ENCODE measurements around the gene NCK2. TPM values are rescaled to one million over a fixed set of nuclear protein-coding genes. Genes with fewer than 3 reads are reported as not detected.

NCK2 gene
- 10 to 100 TPM; 14.7 to 47.5 (median 29.3) TPM for total RNA-seq

- peak in 1 of 2 donors; percentile 30 for DNase-seq
- Histone ChIP-seq H3K36me3 (no peaks in the 10 kb centered on the region), H3K4me3 (peak within 1 kb of the TSS; percentile 65 to 95), H3K27ac (peak within 1 kb of the TSS; percentile 92 to 94), H3K9me3 (no peaks in the 10 kb centered on the region), H3K4me1 (peaks cover 0 to 8% of the 10 kb centered on the region in 2 donors), H3K27me3 (no peaks in the 10 kb centered on the region)
- TF ChIP-seq POLR2A (IDR thresholded peaks at IDR 0.05) (no peak), CTCF (IDR thresholded peaks at IDR 0.05) (peak in 2 of 4 experiments; percentile 12 to 22)
- intact Hi-C loops (cut with DNase I; ENCODE audit: low total_unique reads) = loop anchor here (10.0 kb wide), 1 partner anchor 450 kb away; the partner anchor contains the start of gene UXS1
Observed at GRCh38 chr2:105744909-105745853, at the start of gene NCK2. TSS of gene NCK2 (plus strand) at chr2:105744912. CDS start at chr2:105855064, 110,152 bp downstream.

GRCh38 chr2:105697781-105698449 lies 46.8 kb upstream of the NCK2 start:
- no peak overlapping the region for H3K27ac ChIP-seq
- no peak for DNase-seq
- H3K36me3 ChIP-seq = no peaks in the 10 kb centered on the region

GRCh38 chr2:105698820-105699219 lies 45.9 kb upstream of the NCK2 start:
- no peaks in the 10 kb centered on the region for H3K4me1 ChIP-seq
- no peaks in the 10 kb centered on the region for H3K27me3 ChIP-seq
- no peaks in the 10 kb centered on the region for H3K9me3 ChIP-seq
- intact Hi-C loops (cut with DNase I; ENCODE audit: low total_unique reads) = no loop called here
- no peak for TF ChIP-seq POLR2A (IDR thresholded peaks at IDR 0.05)
- TF ChIP-seq CTCF (IDR thresholded peaks at IDR 0.05) = no peak
- DNase-seq = no peak
- H3K4me3 ChIP-seq = no peak overlapping the region
- no peaks in the 10 kb centered on the region for H3K36me3 ChIP-seq
- H3K27ac ChIP-seq = no peak overlapping the region

More at GRCh38 chr2:105697781-105698449, 46.8 kb upstream of the NCK2 start:
- Histone ChIP-seq H3K4me1 (no peaks in the 10 kb centered on the region), H3K9me3 (no peaks in the 10 kb centered on the region), H3K27me3 (no peaks in the 10 kb centered on the region), H3K4me3 (no peak overlapping the region)
- intact Hi-C loops (cut with DNase I; ENCODE audit: low total_unique reads) = no loop called here
- TF ChIP-seq POLR2A (IDR thresholded peaks at IDR 0.05) (no peak), CTCF (IDR thresholded peaks at IDR 0.05) (no peak)

- H3K27me3 ChIP-seq = no peaks in the 10 kb centered on the region
- intact Hi-C loops (cut with DNase I; ENCODE audit: low total_unique reads) = no loop called here
- H3K4me3 ChIP-seq = no peak overlapping the region
- DNase-seq = no peak
- H3K27ac ChIP-seq = no peak overlapping the region
- no peaks in the 10 kb centered on the region for H3K36me3 ChIP-seq
- no peak for TF ChIP-seq POLR2A (IDR thresholded peaks at IDR 0.05)
- no peak for TF ChIP-seq CTCF (IDR thresholded peaks at IDR 0.05)
- no peaks in the 10 kb centered on the region for H3K4me1 ChIP-seq
- no peaks in the 10 kb centered on the region for H3K9me3 ChIP-seq
Observed at GRCh38 chr2:105701042-105701441, 43.7 kb upstream of the NCK2 start.

GRCh38 chr2:105708697-105709096 lies 36.0 kb upstream of the NCK2 start:
- Histone ChIP-seq H3K27me3 (no peaks in the 10 kb centered on the region), H3K36me3 (no peaks in the 10 kb centered on the region), H3K9me3 (no peaks in the 10 kb centered on the region), H3K27ac (no peak overlapping the region), H3K4me1 (no peaks in the 10 kb centered on the region), H3K4me3 (no peak overlapping the region)
- no peak for DNase-seq
- intact Hi-C loops (cut with DNase I; ENCODE audit: low total_unique reads) = no loop called here
- no peak for TF ChIP-seq POLR2A (IDR thresholded peaks at IDR 0.05)
- TF ChIP-seq CTCF (IDR thresholded peaks at IDR 0.05) = no peak
